ENCODE results near the gene MDM4.
A peak's percentile ranks its signal among the peaks of the same experiment; 100 is the strongest.

The MDM4 gene, protein sequence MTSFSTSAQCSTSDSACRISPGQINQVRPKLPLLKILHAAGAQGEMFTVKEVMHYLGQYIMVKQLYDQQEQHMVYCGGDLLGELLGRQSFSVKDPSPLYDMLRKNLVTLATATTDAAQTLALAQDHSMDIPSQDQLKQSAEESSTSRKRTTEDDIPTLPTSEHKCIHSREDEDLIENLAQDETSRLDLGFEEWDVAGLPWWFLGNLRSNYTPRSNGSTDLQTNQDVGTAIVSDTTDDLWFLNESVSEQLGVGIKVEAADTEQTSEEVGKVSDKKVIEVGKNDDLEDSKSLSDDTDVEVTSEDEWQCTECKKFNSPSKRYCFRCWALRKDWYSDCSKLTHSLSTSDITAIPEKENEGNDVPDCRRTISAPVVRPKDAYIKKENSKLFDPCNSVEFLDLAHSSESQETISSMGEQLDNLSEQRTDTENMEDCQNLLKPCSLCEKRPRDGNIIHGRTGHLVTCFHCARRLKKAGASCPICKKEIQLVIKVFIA

DNA sequence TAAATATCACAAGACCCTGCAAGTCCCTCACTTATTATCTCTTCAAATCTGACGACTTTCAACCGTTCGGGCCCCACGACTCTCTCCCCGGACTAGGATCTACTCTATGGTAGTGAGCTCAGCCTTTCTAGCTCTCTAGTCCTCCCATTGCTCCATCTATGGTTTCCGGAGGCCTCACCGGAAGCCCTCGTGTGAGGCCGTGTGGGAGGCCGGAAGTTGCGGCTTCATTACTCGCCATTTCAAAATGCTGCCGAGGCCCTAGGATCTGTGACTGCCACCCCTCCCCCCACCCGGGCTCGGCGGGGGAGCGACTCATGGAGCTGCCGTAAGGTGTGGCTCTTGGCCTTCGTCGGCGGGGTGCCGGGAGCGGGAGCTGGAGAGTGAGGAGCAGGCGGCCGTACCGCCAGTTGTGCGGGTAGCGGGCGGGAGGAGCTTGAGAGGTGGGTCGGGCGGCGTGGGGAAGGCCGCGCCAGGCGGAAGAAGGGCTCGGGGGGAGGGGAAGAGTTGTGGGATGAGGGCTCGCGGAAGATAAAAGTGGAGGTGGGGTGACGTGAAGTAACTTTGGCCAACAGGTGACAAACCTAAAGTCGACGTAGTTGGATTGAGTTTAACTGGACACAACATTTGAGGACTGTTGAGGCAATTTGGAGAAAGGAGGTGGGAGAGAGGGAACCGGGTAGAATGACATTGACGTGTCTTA is at the start of gene MDM4:
Gene MDM4, plus strand, starts transcription at position 227 of the 700 bp plus-strand sequence. CDS start 9,113 bp downstream, outside the sequence.
- Histone ChIP-seq H3K4me1 (ENCODE audit: control insufficient read depth, insufficient read depth, low read length) (peaks cover 2% of the 10 kb centered on the region), H3K36me3 (ENCODE audit: control insufficient read depth, insufficient read depth, low read length) (no peaks in the 10 kb centered on the region), H3K9ac (ENCODE audit: low read length) (peak within 1 kb of the TSS; percentile 83), H3K9me3 (ENCODE audit: control insufficient read depth, low read length) (no peaks in the 10 kb centered on the region), H3K4me3 (ENCODE audit: low read length) (peak within 1 kb of the TSS; percentile 84), H3K27me3 (ENCODE audit: control insufficient read depth, insufficient read depth, low read length) (no peaks in the 10 kb centered on the region)

DNA sequence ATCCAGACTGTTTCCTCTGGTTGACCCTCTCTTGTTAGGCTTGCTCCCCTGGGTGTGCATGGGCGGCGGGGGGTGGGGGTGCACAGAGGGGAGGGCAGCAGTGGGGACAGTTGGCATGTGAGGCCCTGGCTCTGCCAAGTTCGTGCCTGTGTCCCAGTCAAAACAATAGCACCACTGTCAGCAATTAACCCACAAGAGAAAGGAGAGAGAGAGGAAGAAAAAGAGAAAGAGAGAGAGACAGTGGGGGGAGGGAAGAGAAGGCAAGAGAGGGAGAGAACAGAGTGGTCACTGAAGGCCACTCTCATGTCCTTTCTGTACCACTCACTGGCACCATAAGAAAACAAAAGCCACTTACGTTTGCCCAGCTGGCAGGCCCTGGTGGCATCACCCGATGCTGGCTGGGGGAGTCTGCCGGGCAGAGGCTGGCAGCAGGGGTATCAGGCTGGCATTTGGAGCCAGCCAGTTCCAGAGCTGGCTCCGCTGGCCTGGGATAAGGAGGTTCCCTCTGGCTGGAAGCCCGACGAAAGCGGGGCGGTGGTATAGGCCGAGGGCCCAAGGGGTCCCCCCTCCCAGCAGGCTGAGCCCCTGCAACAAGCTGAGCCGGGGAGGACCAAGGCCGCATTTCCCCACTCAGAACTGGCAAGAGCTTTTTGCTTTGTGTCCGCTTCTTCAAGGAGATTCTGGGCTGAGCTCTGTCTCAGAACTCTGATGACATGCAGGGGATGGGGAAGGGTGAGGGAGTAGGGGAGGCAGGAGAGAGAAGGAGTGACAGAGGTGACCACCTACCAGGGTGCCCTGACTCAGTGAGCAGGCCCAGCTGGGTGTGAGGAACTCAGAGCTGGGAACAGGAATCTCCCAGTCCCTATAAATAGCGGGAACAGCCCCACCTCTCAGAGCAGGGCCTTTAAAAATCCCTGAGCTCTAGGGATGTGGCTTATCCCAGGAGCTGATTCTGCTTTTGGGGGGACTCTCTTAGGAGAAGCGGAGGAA is 49.5 kb upstream of the MDM4 start:
- no peak overlapping the region for H3K4me3 ChIP-seq (ENCODE audit: low read length)
- H3K9ac ChIP-seq (ENCODE audit: low read length), result peak overlapping the region; percentile 3
- H3K27me3 ChIP-seq (ENCODE audit: control insufficient read depth, insufficient read depth, low read length), result no peaks in the 10 kb centered on the region
- peaks cover 17% of the 10 kb centered on the region for H3K36me3 ChIP-seq (ENCODE audit: control insufficient read depth, insufficient read depth, low read length)
- no peaks in the 10 kb centered on the region for H3K9me3 ChIP-seq (ENCODE audit: control insufficient read depth, low read length)
- H3K4me1 ChIP-seq (ENCODE audit: control insufficient read depth, insufficient read depth, low read length), result peaks cover 16% of the 10 kb centered on the region

DNA sequence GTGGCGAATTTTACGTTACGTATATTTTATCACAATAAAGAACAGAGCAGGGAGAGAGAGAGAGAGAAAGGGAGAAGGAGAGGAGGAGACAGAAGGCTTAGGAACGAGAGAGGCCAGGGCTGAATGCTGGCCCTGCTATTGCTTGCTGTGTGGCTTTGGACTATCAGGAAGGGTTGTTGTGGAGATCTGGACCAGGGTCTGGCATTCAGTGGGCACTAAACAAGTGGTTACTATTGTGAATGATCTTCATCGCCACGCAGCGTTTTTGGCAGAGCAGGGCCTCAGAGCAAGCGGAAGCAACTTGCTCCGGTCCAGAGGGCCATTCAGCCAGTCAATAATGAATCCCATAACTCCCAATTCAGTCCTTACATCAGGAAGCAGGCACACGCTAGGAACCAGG is 48.0 kb upstream of the MDM4 start:
- Histone ChIP-seq H3K4me1 (ENCODE audit: control insufficient read depth, insufficient read depth, low read length) (peaks cover 16% of the 10 kb centered on the region), H3K4me3 (ENCODE audit: low read length) (no peak overlapping the region), H3K36me3 (ENCODE audit: control insufficient read depth, insufficient read depth, low read length) (peaks cover 13% of the 10 kb centered on the region), H3K9ac (ENCODE audit: low read length) (no peak overlapping the region), H3K9me3 (ENCODE audit: control insufficient read depth, low read length) (no peaks in the 10 kb centered on the region), H3K27me3 (ENCODE audit: control insufficient read depth, insufficient read depth, low read length) (no peaks in the 10 kb centered on the region)

DNA sequence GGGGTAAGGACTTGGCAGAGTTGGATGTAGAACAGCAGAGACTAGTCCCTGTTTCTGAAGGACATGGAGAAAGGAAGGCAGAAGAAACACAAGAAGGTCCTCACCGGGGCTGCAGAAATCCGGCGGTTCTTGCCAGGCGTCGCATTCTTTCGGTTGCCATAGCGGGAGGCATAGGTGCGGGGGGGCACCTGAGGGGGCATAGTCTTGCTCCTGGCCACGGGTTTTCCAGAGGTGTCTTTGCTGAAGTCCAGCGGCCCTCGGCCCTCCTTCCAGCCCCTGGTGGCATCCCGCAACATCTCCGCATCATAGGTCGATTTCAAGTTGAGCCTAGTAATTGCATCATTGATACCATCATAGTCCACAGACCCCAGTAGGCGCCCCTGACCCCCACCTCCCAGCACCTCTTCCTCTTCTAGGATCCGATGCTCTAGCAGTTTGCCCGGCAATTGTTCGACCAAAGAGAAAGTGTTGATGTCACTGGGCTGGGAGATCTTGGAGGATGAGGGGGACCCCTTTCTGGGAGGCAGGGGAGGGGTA is 47.4 kb upstream of the MDM4 start:
- Histone ChIP-seq H3K9ac (ENCODE audit: low read length) (no peak overlapping the region), H3K9me3 (ENCODE audit: control insufficient read depth, low read length) (no peaks in the 10 kb centered on the region), H3K27me3 (ENCODE audit: control insufficient read depth, insufficient read depth, low read length) (no peaks in the 10 kb centered on the region), H3K4me3 (ENCODE audit: low read length) (no peak overlapping the region), H3K36me3 (ENCODE audit: control insufficient read depth, insufficient read depth, low read length) (peaks cover 12% of the 10 kb centered on the region), H3K4me1 (ENCODE audit: control insufficient read depth, insufficient read depth, low read length) (peaks cover 16% of the 10 kb centered on the region)

DNA sequence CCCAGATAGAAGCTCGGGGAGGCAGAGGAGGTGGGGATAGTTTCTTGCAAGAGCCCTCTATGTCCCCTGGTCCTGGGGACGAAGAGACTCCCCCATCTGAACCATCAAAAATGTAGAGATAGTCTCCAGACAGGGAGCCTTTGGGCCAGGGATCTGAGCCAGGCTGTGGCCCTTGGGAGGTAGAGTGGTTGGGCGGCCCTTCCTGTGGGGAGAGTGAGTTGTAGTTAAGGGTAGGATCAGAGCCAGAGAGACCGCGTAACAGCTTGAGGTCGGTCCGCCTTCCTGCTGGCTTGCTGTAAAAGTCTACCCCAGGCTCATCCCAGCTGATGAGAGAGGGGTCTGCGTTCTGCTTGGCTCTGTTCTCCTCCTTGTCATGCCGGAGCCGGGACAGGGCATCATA is 46.9 kb upstream of the MDM4 start:
- Histone ChIP-seq H3K4me1 (ENCODE audit: control insufficient read depth, insufficient read depth, low read length) (peaks cover 16% of the 10 kb centered on the region), H3K9ac (ENCODE audit: low read length) (no peak overlapping the region), H3K9me3 (ENCODE audit: control insufficient read depth, low read length) (no peaks in the 10 kb centered on the region), H3K4me3 (ENCODE audit: low read length) (no peak overlapping the region), H3K36me3 (ENCODE audit: control insufficient read depth, insufficient read depth, low read length) (peaks cover 8% of the 10 kb centered on the region), H3K27me3 (ENCODE audit: control insufficient read depth, insufficient read depth, low read length) (no peaks in the 10 kb centered on the region)

DNA sequence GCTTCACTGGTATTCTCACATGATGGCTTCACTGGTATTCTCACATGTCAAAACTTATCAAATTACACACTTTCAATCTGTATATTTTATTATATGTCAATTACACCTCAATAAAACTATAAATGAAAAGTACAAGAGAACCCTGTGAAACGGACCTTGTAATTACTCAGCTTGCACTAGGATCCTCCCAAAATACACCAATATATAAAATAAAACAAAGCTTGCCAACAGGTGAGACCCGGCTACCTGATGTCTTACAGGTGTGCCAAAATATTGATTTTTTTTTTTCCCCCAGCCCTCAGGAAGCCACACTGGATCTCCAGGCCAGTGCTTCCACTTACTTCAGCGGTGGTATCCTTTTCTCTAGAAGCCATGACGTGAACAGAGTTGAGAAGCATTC is 44.5 kb upstream of the MDM4 start:
- Histone ChIP-seq H3K27me3 (ENCODE audit: control insufficient read depth, insufficient read depth, low read length) (no peaks in the 10 kb centered on the region), H3K9me3 (ENCODE audit: control insufficient read depth, low read length) (no peaks in the 10 kb centered on the region), H3K9ac (ENCODE audit: low read length) (no peak overlapping the region), H3K4me3 (ENCODE audit: low read length) (no peak overlapping the region), H3K36me3 (ENCODE audit: control insufficient read depth, insufficient read depth, low read length) (peaks cover 8% of the 10 kb centered on the region), H3K4me1 (ENCODE audit: control insufficient read depth, insufficient read depth, low read length) (peaks cover 6% of the 10 kb centered on the region)

DNA sequence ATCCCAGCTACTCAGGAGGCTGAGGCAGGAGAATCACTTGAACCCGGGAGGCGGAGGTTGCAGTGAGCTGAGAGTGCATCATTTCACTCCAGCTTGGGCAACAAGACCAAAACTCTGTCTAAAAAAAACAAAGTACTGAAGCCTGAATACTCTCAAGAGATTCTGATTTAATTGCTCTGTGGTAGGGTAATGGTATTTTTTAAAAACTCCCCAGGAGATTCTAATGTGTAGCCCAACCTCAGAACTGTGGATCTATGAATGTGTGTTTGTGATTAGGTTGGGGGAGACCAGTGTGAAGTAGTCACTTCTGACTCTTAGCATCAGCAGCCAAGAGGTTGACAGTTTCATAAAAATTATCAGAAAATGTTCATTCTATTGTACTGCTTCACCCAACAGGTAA is 43.5 kb upstream of the MDM4 start:
- Histone ChIP-seq H3K4me3 (ENCODE audit: low read length) (no peak overlapping the region), H3K36me3 (ENCODE audit: control insufficient read depth, insufficient read depth, low read length) (peaks cover 8% of the 10 kb centered on the region), H3K9ac (ENCODE audit: low read length) (no peak overlapping the region), H3K9me3 (ENCODE audit: control insufficient read depth, low read length) (no peaks in the 10 kb centered on the region), H3K27me3 (ENCODE audit: control insufficient read depth, insufficient read depth, low read length) (no peaks in the 10 kb centered on the region), H3K4me1 (ENCODE audit: control insufficient read depth, insufficient read depth, low read length) (peaks cover 16% of the 10 kb centered on the region)

DNA sequence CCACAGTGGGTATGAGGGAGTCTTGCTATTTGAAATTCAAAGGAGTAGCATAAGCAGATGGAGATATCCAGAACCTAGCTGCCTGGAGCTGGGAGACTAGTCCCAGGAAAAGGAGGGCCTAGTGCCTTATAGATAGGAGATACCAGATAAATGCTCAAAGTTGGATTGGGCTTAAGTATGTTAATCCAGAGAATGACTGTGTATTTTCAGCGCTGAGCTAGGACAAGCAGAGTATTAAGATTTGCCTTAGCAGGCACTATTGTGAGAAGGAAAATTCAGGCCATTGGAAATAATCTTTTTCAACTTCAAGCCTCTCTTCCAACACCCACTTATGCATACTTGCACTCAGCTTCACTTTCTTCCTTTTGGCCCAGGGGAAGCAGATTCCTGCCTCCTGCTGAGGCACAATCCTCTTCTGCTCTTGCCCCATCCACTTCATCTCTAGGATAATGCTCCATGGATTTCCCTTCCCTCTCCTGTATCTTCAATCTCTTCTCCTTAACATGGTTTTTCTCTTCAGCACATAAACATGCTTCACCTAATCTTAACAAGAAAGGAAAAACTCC is 42.7 kb upstream of the MDM4 start:
- Histone ChIP-seq H3K4me1 (ENCODE audit: control insufficient read depth, insufficient read depth, low read length) (peaks cover 24% of the 10 kb centered on the region), H3K9me3 (ENCODE audit: control insufficient read depth, low read length) (no peaks in the 10 kb centered on the region), H3K27me3 (ENCODE audit: control insufficient read depth, insufficient read depth, low read length) (no peaks in the 10 kb centered on the region), H3K4me3 (ENCODE audit: low read length) (no peak overlapping the region), H3K9ac (ENCODE audit: low read length) (no peak overlapping the region), H3K36me3 (ENCODE audit: control insufficient read depth, insufficient read depth, low read length) (peaks cover 3% of the 10 kb centered on the region)

DNA sequence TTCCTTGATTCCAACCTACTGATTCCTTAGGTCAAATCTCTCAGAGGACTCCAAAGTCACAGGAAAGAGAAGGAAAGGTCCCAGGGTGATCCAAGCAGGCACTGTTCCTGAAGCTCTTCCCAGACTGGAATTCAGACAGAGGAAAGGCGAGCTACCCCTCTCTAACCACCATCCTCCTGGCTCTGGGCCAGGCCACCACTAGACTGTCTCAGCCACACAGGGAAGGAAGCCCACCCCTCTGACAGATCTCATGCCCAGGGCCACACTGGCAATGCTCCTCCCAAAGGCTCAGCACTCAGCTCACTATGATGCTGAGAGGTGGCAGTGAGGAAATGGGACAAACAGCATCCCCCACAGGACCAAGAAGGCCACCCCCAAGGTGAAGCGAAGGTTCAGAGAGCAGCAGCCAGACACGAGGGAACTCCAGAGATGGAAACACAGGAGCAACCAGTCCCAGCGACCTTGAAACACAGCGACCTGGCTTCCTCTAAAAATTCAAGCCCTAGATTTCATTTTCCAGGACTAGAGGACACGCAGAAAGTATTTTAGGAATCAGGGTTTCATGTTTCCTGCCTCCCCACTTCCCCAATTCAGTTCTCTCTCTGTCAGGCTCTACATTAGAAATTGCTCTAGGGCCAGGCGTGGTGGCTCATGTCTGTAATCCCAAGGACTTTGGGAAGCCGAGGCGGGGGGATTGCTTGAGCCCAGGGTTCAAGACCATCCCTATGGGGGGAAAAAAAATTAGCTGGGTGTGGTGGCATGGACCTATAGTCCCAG is 40.4 kb upstream of the MDM4 start:
- Histone ChIP-seq H3K36me3 (ENCODE audit: control insufficient read depth, insufficient read depth, low read length) (no peaks in the 10 kb centered on the region), H3K9ac (ENCODE audit: low read length) (no peak overlapping the region), H3K27me3 (ENCODE audit: control insufficient read depth, insufficient read depth, low read length) (no peaks in the 10 kb centered on the region), H3K4me3 (ENCODE audit: low read length) (no peak overlapping the region), H3K9me3 (ENCODE audit: control insufficient read depth, low read length) (no peaks in the 10 kb centered on the region), H3K4me1 (ENCODE audit: control insufficient read depth, insufficient read depth, low read length) (peaks cover 47% of the 10 kb centered on the region)

DNA sequence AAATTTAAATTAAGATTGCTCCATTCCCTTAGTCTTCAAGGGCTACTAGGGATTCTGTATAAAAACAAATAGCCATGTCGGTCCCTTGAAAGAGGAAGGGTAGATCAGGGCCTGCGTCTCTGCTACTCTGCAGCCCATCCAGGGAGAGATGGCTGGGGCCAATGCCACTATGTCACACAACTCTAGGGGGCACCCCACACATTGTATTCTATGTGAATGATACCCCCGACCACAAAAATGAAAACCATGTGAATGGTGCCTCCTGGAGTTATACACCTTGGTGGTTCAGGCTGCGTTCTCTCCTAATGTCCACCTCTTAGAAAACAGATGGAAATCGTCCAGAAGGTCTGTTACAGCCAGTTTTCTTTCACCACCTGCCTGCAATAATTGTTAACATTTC is 39.6 kb upstream of the MDM4 start:
- Histone ChIP-seq H3K9ac (ENCODE audit: low read length) (no peak overlapping the region), H3K4me1 (ENCODE audit: control insufficient read depth, insufficient read depth, low read length) (peaks cover 54% of the 10 kb centered on the region), H3K4me3 (ENCODE audit: low read length) (no peak overlapping the region), H3K36me3 (ENCODE audit: control insufficient read depth, insufficient read depth, low read length) (no peaks in the 10 kb centered on the region), H3K9me3 (ENCODE audit: control insufficient read depth, low read length) (no peaks in the 10 kb centered on the region), H3K27me3 (ENCODE audit: control insufficient read depth, insufficient read depth, low read length) (no peaks in the 10 kb centered on the region)

Measured in mucosa of stomach (tissue), 1 donor.